Measurements from ENCODE around the gene NOTCH4. TPM values are rescaled to one million over a fixed set of nuclear protein-coding genes. Genes with fewer than 3 reads are reported as not detected.

NOTCH4 gene
- total and polyA plus RNA-seq, 2 donors (not counting 3 experiments of a cell fraction or from before 2014, with no cell fraction given) = 41.7 to 114 TPM

DNA sequence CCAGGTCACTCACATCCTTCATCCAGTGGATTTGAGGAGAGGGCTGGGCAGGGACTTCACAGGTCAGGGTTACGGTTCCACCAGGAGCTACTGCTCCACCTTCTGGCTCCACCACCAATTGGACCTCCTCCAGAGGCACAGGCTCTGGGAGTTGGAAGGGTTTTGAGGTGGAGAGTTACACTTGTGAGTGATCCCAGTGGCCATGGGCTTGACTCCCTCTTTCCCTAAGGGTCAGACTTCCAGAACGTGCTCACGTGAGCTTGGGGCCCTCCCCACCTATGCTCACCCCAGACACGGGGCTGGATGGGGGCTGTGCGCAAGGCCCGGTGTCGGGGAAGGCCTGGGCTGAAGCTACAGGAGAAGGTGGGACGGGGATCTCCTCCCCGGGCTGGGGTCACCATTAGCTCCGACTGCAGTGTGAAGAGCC is 41.3 kb downstream of the NOTCH4 start:
- H3K4me3 ChIP-seq (replicated peaks in 1 of 3; ENCODE audit: insufficient read depth in 1 of 3, low read depth in 1 of 3, low read length in 3 of 3) = no peak overlapping the region
- H3K36me3 ChIP-seq (ENCODE audit: control insufficient read depth in 2 of 2, extremely low read depth in 1 of 2, insufficient read depth in 2 of 2, low read length in 2 of 2) = peaks cover 3 to 31% of the 10 kb centered on the region in 2 experiments
- no peak for TF ChIP-seq CTCF (IDR thresholded peaks at IDR 0.05; ENCODE audit: extremely low read depth in 1 of 2, insufficient read depth in 1 of 2, low read depth in 1 of 2, low read length in 2 of 2)
- TF ChIP-seq MYC (IDR thresholded peaks at IDR 0.05; ENCODE audit: low read depth, low read length) = no peak
- TF ChIP-seq GATA2 (IDR thresholded peaks at IDR 0.05; ENCODE audit: insufficient read depth, insufficient read length, low read depth, low read length) = no peak
- no peak for TF ChIP-seq POLR2A (IDR thresholded peaks at IDR 0.05; ENCODE audit: low read depth, low read length)
- TF ChIP-seq JUN (IDR thresholded peaks at IDR 0.05; ENCODE audit: borderline replicate concordance, insufficient read depth, insufficient read length, low read depth) = no peak
- TF ChIP-seq, protein P1, sequence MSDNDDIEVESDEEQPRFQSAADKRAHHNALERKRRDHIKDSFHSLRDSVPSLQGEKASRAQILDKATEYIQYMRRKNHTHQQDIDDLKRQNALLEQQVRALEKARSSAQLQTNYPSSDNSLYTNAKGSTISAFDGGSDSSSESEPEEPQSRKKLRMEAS (IDR thresholded peaks at IDR 0.05; ENCODE audit: insufficient read depth, insufficient read length) = no peak
- TF ChIP-seq FOS (IDR thresholded peaks at IDR 0.05; ENCODE audit: borderline replicate concordance, insufficient read depth, low read length) = no peak
- no peak for TF ChIP-seq EZH2 (IDR thresholded peaks at IDR 0.05; ENCODE audit: borderline replicate concordance, low read depth, low read length, severe bottlenecking)
- TF ChIP-seq POLR2AphosphoS5 (IDR thresholded peaks at IDR 0.05; ENCODE audit: insufficient read depth, low read depth, low read length) = no peak
- H3K79me2 ChIP-seq (ENCODE audit: control insufficient read depth, insufficient read depth, low read length) = peaks cover 6% of the 10 kb centered on the region
- ChIA-PET POLR2A (no interaction called here), CTCF (interaction anchor here (1.0 to 1.7 kb wide), 2 partner anchors 13 to 64 kb away, joined by 3 to 5 read pairs; no protein-coding TSS in a partner anchor)
- H2AFZ ChIP-seq (ENCODE audit: low read depth, low read length) = no peak overlapping the region
- H3K9ac ChIP-seq (replicated peaks; ENCODE audit: extremely low read depth, insufficient read depth, low read length) = no peak overlapping the region
- H3K27me3 ChIP-seq (ENCODE audit: control insufficient read depth in 2 of 2, insufficient read depth in 2 of 2, low read length in 2 of 2) = no peaks in the 10 kb centered on the region
- no peaks in the 10 kb centered on the region for H3K9me3 ChIP-seq (replicated peaks; ENCODE audit: control insufficient read depth, insufficient read depth, low read length)
- H3K9me1 ChIP-seq (replicated peaks; ENCODE audit: control insufficient read depth, extremely low read depth, insufficient read depth, low read length) = no peaks in the 10 kb centered on the region
- no peak overlapping the region for H3K4me2 ChIP-seq (ENCODE audit: insufficient read depth, low read length)
- dilution Hi-C loops (cut with MboI; ENCODE audit: extremely low pct_ligation_motif_present, low sequenced_read_pairs) = no loop called here
- H4K20me1 ChIP-seq (replicated peaks; ENCODE audit: control insufficient read depth, extremely low read depth, insufficient read depth, low read length) = no peaks in the 10 kb centered on the region
- H3K27ac ChIP-seq (ENCODE audit: insufficient read depth, low read depth, low read length) = no peak overlapping the region
- H3K4me1 ChIP-seq (ENCODE audit: control insufficient read depth, extremely low read depth, insufficient read depth, low read length) = peaks cover 17% of the 10 kb centered on the region
- intact Hi-C loops (cut with micrococcal nuclease) = no loop called here
- no peak for FAIRE-seq
- no peak for DNase-seq (ENCODE audit: low read depth, low spot score)
- no TSS peak for BruUV-seq (replicated peaks)

Data from endothelial cell of umbilical vein (primary cell).